ENCODE measurements around the gene STAG2. TPM values are rescaled to one million over a fixed set of nuclear protein-coding genes. Genes with fewer than 3 reads are reported as not detected.

Gene STAG2
- polyA plus RNA-seq, 1 donor (not counting 4 experiments of a cell fraction or from before 2014, with no cell fraction given): 42.9 TPM

DNA sequence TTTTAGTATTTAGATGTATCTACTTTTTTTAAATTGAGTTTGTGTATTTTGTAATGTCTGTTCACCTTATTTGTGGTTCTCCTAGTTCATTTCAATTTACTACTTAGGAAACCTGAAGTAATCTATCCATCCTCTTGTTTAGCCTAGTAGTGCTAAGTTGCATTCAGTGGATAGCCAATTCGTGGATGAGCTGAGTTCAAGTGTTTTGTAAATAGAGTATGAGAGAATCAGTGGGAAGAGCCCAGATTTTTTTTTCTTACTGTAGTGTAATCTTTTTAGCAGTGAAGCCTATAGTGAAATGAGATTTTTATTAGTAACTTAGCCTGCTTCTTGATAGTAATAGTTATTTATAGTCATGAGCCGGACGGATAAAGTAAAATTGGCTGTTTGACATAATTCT is 21.7 kb downstream of the STAG2 start:
- dilution Hi-C loops (cut with MboI; ENCODE audit: extremely low pct_ligation_motif_present, low sequenced_read_pairs): no loop called here
- H3K4me3 ChIP-seq (ENCODE audit: control insufficient read depth in 2 of 3, extremely low read depth in 1 of 3, insufficient read depth in 2 of 3, low read depth in 1 of 3, low read length in 3 of 3): no peak overlapping the region
- H3K4me2 ChIP-seq (ENCODE audit: control insufficient read depth, extremely low read depth, insufficient read depth, low read depth, low read length): no peak overlapping the region
- peaks cover 3% of the 10 kb centered on the region for H3K4me1 ChIP-seq (ENCODE audit: control insufficient read depth, extremely low read depth, insufficient read depth, low read length)
- DNase-seq (ENCODE audit: low read depth, low spot score) (no peak), FAIRE-seq (no peak)
- no peaks in the 10 kb centered on the region for H3K36me3 ChIP-seq (ENCODE audit: control insufficient read depth in 2 of 2, extremely low read depth in 1 of 2, insufficient read depth in 2 of 2, low read length in 2 of 2)
- H3K27ac ChIP-seq (ENCODE audit: control insufficient read depth, insufficient read depth, low read length): no peak overlapping the region
- H3K9me1 ChIP-seq (ENCODE audit: control insufficient read depth, extremely low read depth, insufficient read depth, low read length): no peaks in the 10 kb centered on the region
- peaks cover 77% of the 10 kb centered on the region for H3K79me2 ChIP-seq (ENCODE audit: control insufficient read depth, insufficient read depth, low read length)
- no peak overlapping the region for H3K9ac ChIP-seq (ENCODE audit: control insufficient read depth, extremely low read depth, insufficient read depth, low read length)
- H3K9me3 ChIP-seq (ENCODE audit: control insufficient read depth, low read depth, low read length): no peaks in the 10 kb centered on the region
- no peak for TF ChIP-seq EZH2 (IDR thresholded peaks at IDR 0.05; ENCODE audit: low read length)
- no peak overlapping the region for H2AFZ ChIP-seq (ENCODE audit: control insufficient read depth, low read length)
- no peaks in the 10 kb centered on the region for H4K20me1 ChIP-seq (ENCODE audit: control insufficient read depth, extremely low read depth, insufficient read depth, low read length)
- H3K27me3 ChIP-seq (ENCODE audit: control insufficient read depth, extremely low read depth, insufficient read depth, low read length): no peaks in the 10 kb centered on the region

DNA sequence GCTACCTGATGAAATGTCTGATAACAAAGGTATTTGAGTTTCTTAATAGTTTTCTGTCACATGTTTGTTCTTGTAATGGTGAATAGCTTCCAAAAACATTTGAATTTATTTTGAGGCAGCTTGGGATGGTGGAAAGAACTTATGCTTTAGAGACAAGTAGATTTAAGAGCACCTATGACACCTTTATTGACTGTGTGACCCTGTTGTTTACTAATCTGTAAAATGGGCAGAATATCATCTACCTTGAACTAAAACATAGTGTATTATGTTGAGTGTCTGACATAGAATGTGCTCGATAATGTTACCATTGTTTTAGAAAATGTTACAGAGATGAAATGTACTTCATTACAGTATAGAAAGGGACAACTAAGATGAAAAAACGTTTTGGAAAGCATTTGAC is 24.9 kb downstream of the STAG2 start:
- Histone ChIP-seq H3K36me3 (ENCODE audit: control insufficient read depth in 2 of 2, extremely low read depth in 1 of 2, insufficient read depth in 2 of 2, low read length in 2 of 2) (no peaks in the 10 kb centered on the region), H3K4me2 (ENCODE audit: control insufficient read depth, extremely low read depth, insufficient read depth, low read depth, low read length) (no peak overlapping the region), H3K9me3 (ENCODE audit: control insufficient read depth, low read depth, low read length) (no peaks in the 10 kb centered on the region), H3K4me3 (ENCODE audit: control insufficient read depth in 2 of 3, extremely low read depth in 1 of 3, insufficient read depth in 2 of 3, low read depth in 1 of 3, low read length in 3 of 3) (no peak overlapping the region), H3K27ac (ENCODE audit: control insufficient read depth, insufficient read depth, low read length) (no peak overlapping the region), H2AFZ (ENCODE audit: control insufficient read depth, low read length) (no peak overlapping the region), H3K79me2 (ENCODE audit: control insufficient read depth, insufficient read depth, low read length) (peaks cover 65% of the 10 kb centered on the region), H4K20me1 (ENCODE audit: control insufficient read depth, extremely low read depth, insufficient read depth, low read length) (no peaks in the 10 kb centered on the region), H3K9me1 (ENCODE audit: control insufficient read depth, extremely low read depth, insufficient read depth, low read length) (no peaks in the 10 kb centered on the region), H3K27me3 (ENCODE audit: control insufficient read depth, extremely low read depth, insufficient read depth, low read length) (no peaks in the 10 kb centered on the region), H3K4me1 (ENCODE audit: control insufficient read depth, extremely low read depth, insufficient read depth, low read length) (peaks cover 9% of the 10 kb centered on the region), H3K9ac (ENCODE audit: control insufficient read depth, extremely low read depth, insufficient read depth, low read length) (no peak overlapping the region)
- TF ChIP-seq EZH2 (IDR thresholded peaks at IDR 0.05; ENCODE audit: low read length): no peak
- TF ChIP-seq, protein P1, sequence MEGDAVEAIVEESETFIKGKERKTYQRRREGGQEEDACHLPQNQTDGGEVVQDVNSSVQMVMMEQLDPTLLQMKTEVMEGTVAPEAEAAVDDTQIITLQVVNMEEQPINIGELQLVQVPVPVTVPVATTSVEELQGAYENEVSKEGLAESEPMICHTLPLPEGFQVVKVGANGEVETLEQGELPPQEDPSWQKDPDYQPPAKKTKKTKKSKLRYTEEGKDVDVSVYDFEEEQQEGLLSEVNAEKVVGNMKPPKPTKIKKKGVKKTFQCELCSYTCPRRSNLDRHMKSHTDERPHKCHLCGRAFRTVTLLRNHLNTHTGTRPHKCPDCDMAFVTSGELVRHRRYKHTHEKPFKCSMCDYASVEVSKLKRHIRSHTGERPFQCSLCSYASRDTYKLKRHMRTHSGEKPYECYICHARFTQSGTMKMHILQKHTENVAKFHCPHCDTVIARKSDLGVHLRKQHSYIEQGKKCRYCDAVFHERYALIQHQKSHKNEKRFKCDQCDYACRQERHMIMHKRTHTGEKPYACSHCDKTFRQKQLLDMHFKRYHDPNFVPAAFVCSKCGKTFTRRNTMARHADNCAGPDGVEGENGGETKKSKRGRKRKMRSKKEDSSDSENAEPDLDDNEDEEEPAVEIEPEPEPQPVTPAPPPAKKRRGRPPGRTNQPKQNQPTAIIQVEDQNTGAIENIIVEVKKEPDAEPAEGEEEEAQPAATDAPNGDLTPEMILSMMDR (optimal IDR thresholded peaks at IDR 0.05 in 1 of 3, IDR thresholded peaks at IDR 0.05 in 1 of 3, conservative IDR thresholded peaks at IDR 0.05 in 1 of 3; ENCODE audit: extremely low read depth in 1 of 3, insufficient read depth in 2 of 3, low read length in 3 of 3): no peak
- FAIRE-seq: no peak
- DNase-seq (ENCODE audit: low read depth, low spot score): no peak
- dilution Hi-C loops (cut with MboI; ENCODE audit: extremely low pct_ligation_motif_present, low sequenced_read_pairs): no loop called here

DNA sequence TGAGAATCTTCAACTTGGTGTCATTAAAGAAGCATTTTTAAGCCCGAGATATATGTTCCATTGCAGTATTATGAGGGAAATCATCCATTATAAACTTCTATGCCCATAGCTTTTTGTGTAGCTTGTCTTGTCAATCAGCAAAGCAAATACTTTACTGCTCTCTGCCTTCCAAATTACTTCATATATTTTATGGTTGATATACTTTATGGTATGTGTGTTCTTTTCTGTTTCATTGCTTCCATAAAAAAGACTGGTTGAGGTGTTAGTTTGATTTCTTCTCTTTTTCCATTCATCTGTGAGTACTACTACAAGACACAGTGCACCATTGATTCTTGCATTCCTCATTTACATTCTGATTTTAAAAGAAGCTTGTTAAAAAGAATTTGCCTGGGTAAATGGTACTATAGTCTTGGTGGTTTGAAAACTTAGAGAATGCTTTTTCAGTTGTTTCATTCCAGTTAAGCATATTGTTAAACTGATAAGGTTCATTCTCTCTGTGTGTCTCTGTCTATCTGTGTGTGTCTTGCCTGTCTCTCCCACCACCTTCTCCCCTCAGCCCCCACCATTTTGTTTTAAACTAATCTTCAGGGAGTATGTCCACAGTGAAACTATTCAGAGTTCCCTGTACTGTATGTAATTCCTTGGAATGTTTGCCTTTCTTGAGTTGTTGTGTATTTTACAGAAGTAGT is 27.1 kb downstream of the STAG2 start:
- no peak for DNase-seq (ENCODE audit: low read depth, low spot score)
- Histone ChIP-seq H3K79me2 (ENCODE audit: control insufficient read depth, insufficient read depth, low read length) (peaks cover 54% of the 10 kb centered on the region), H4K20me1 (ENCODE audit: control insufficient read depth, extremely low read depth, insufficient read depth, low read length) (peaks cover 2% of the 10 kb centered on the region), H3K4me2 (ENCODE audit: control insufficient read depth, extremely low read depth, insufficient read depth, low read depth, low read length) (no peak overlapping the region), H2AFZ (ENCODE audit: control insufficient read depth, low read length) (no peak overlapping the region), H3K36me3 (ENCODE audit: control insufficient read depth in 2 of 2, extremely low read depth in 1 of 2, insufficient read depth in 2 of 2, low read length in 2 of 2) (no peaks in the 10 kb centered on the region), H3K27me3 (ENCODE audit: control insufficient read depth, extremely low read depth, insufficient read depth, low read length) (no peaks in the 10 kb centered on the region), H3K4me1 (ENCODE audit: control insufficient read depth, extremely low read depth, insufficient read depth, low read length) (peaks cover 16% of the 10 kb centered on the region), H3K9me1 (ENCODE audit: control insufficient read depth, extremely low read depth, insufficient read depth, low read length) (no peaks in the 10 kb centered on the region), H3K27ac (ENCODE audit: control insufficient read depth, insufficient read depth, low read length) (no peak overlapping the region), H3K4me3 (ENCODE audit: control insufficient read depth in 2 of 3, extremely low read depth in 1 of 3, insufficient read depth in 2 of 3, low read depth in 1 of 3, low read length in 3 of 3) (no peak overlapping the region), H3K9ac (ENCODE audit: control insufficient read depth, extremely low read depth, insufficient read depth, low read length) (no peak overlapping the region), H3K9me3 (ENCODE audit: control insufficient read depth, low read depth, low read length) (no peaks in the 10 kb centered on the region)
- dilution Hi-C loops (cut with MboI; ENCODE audit: extremely low pct_ligation_motif_present, low sequenced_read_pairs): no loop called here
- no peak for TF ChIP-seq EZH2 (IDR thresholded peaks at IDR 0.05; ENCODE audit: low read length)
- TF ChIP-seq, protein P1 (optimal IDR thresholded peaks at IDR 0.05 in 1 of 3, IDR thresholded peaks at IDR 0.05 in 1 of 3, conservative IDR thresholded peaks at IDR 0.05 in 1 of 3; ENCODE audit: extremely low read depth in 1 of 3, insufficient read depth in 2 of 3, low read length in 3 of 3): no peak
- FAIRE-seq: no peak

Measured in keratinocyte (primary cell).